HepG2 (cell line): ENCODE results near the gene AHSA1. TPM values are rescaled to one million over a fixed set of nuclear protein-coding genes. Genes with fewer than 3 reads are reported as not detected.

Experiments used
- ATF7-NPFF ChIP-seq: sonication (generic); formaldehyde crosslinking; IDR thresholded peaks from 2 replicates; pipeline ENCODE4 v1.8.1; 2023; ENCODE audit warnings: mild to moderate bottlenecking, low read depth, missing genetic modification reagents, moderate library complexity
- BCL6 ChIP-seq: IDR thresholded peaks from 2 replicates; pipeline ENCODE4 v1.6.1; 2016; ENCODE audit warnings: missing genetic modification reagents, missing compliant biosample characterization
- IRX3 ChIP-seq: sonication (generic); formaldehyde crosslinking; IDR thresholded peaks from 2 replicates; pipeline ENCODE4 v1.8.1; 2023; ENCODE audit warnings: mild to moderate bottlenecking, low read depth, missing genetic modification reagents, borderline replicate concordance
- KDM4B ChIP-seq: sonication (generic); formaldehyde crosslinking; IDR thresholded peaks from 2 replicates; pipeline ENCODE4 v1.4.0; 2020; ENCODE audit warnings: missing genetic modification reagents
- KLF6 ChIP-seq: IDR thresholded peaks from 2 replicates; pipeline ENCODE4 v1.8.0; 2016; ENCODE audit warnings: missing biosample characterization, missing genetic modification reagents
- SMC3 ChIP-seq: IDR thresholded peaks from 2 replicates; pipeline ENCODE4 v1.6.1; 2011; ENCODE audit warnings: low read length, improper control_type of control experiment
- TBL1XR1 ChIP-seq: fragments of 150-350 bp; IDR thresholded peaks from 2 replicates; pipeline ENCODE4 v1.6.1; 2014; ENCODE audit warnings: borderline replicate concordance, low read length; ENCODE audit not compliant: partially characterized antibody
- ZNF431 ChIP-seq: sonication (generic); formaldehyde crosslinking; IDR thresholded peaks from 2 replicates; pipeline ENCODE4 v1.9.0; 2022; ENCODE audit warnings: missing genetic modification reagents, low read depth, mild to moderate bottlenecking, borderline replicate concordance
- ZNF670 ChIP-seq: sonication (generic); formaldehyde crosslinking; IDR thresholded peaks from 2 replicates; pipeline ENCODE4 v1.8.0; 2022; ENCODE audit warnings: mild to moderate bottlenecking, missing genetic modification reagents, borderline replicate concordance
- ZNF83 ChIP-seq: sonication (generic); formaldehyde crosslinking; IDR thresholded peaks from 2 replicates; pipeline ENCODE4 v1.4.0; 2020; ENCODE audit warnings: missing genetic modification reagents, mild to moderate bottlenecking, borderline replicate concordance
- polyA plus RNA-seq, 8 experiments: library from polyadenylated mRNA; depleted of rRNA in 3 of 8; stranded (reverse) in 7 of 8; unstranded in 1 of 8; fragments of >200 nt; fragmentation: Illumina TruSeq in 4 of 8; extraction: Trizol in 4 of 8; gene quantifications; 2 replicates each; pipeline versions ENCODE4 v1.2.1 to v1.2.3, GENCODE V29; 2011 to 2016; ENCODE audit warnings: low read depth in 4 of 8, missing spikeins in 1 of 8, mixed read lengths in 1 of 8; ENCODE audit not compliant: insufficient read depth in 1 of 8
- total RNA-seq, 5 experiments: library from RNA; depleted of rRNA; stranded (reverse); fragments of >200 nt; fragmentation: Illumina TruSeq; extraction: Trizol; gene quantifications; 2 replicates each; pipeline ENCODE4 v1.2.3, GENCODE V29; 2016; ENCODE audit warnings: low read depth in 1 of 5
- TF ChIP-seq, protein P1 (sequence below): sonication (generic); formaldehyde crosslinking; IDR thresholded peaks from 2 replicates; pipeline ENCODE4 v1.5.0; 2020; ENCODE audit warnings: missing genetic modification reagents
- TF ChIP-seq, protein P2 (sequence below): sonication (generic); formaldehyde crosslinking; IDR thresholded peaks from 2 replicates; pipeline ENCODE4 v1.4.0; 2020; ENCODE audit warnings: mild to moderate bottlenecking, missing genetic modification reagents
- TF ChIP-seq, protein P3 (sequence below): sonication (generic); formaldehyde crosslinking; IDR thresholded peaks from 2 replicates; pipeline ENCODE4 v1.4.0; 2020; ENCODE audit warnings: low read depth, missing genetic modification reagents

AHSA1 gene
- total and polyA plus RNA-seq, 2 of the 13 experiments (the other 11 are each of a cell fraction or from before 2014, with no cell fraction given): 113 to 241 TPM

DNA sequence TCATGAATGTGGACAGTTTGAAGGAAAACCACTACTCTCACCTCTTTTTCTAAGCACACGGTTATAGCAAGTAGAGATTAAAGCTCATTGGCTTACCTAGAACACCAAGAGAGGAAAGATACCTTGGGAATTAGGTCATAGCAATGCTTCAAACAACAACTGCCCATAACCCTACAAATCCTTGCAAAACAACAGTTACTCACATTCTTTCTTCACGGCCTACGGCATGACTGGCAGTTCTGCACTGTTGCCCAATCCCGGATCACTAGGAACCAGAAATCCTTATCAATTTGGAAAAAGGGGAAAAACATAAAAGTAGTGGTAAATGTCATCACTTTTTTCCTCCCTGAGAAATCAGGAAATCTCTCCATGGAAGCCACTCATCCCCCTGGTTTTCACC is 50.4 kb downstream of the AHSA1 start (continued):
- TF ChIP-seq TBL1XR1: peak; percentile 25
- 0 out of 2 replicates have a peak, but pooled peaks have one; percentile 37 for TF ChIP-seq BCL6 (CRISPR knock-in tag)
- no peak for TF ChIP-seq IRX3 (CRISPR knock-in tag)
- no peak for TF ChIP-seq KDM4B (CRISPR knock-in tag)
- TF ChIP-seq, protein P1, sequence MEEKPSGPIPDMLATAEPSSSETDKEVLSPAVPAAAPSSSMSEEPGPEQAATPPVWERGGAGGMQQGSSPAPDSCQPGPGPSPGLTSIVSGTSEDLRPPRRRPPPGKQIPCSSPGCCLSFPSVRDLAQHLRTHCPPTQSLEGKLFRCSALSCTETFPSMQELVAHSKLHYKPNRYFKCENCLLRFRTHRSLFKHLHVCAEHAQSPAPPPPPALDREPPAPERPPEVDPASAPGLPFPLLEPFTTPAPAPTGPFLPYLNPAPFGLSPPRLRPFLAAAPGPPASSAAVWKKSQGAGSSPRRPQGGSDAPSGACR: no peak
- TF ChIP-seq ZNF83: no peak
- TF ChIP-seq, protein P2, sequence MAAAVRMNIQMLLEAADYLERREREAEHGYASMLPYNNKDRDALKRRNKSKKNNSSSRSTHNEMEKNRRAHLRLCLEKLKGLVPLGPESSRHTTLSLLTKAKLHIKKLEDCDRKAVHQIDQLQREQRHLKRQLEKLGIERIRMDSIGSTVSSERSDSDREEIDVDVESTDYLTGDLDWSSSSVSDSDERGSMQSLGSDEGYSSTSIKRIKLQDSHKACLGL (CRISPR knock-in tag): no peak
- no peak for TF ChIP-seq ZNF670 (CRISPR knock-in tag)
- TF ChIP-seq ZNF431 (CRISPR knock-in tag): no peak
- TF ChIP-seq KLF6: no peak
- no peak for TF ChIP-seq ATF7-NPFF (CRISPR knock-in tag)
- TF ChIP-seq, protein P3, sequence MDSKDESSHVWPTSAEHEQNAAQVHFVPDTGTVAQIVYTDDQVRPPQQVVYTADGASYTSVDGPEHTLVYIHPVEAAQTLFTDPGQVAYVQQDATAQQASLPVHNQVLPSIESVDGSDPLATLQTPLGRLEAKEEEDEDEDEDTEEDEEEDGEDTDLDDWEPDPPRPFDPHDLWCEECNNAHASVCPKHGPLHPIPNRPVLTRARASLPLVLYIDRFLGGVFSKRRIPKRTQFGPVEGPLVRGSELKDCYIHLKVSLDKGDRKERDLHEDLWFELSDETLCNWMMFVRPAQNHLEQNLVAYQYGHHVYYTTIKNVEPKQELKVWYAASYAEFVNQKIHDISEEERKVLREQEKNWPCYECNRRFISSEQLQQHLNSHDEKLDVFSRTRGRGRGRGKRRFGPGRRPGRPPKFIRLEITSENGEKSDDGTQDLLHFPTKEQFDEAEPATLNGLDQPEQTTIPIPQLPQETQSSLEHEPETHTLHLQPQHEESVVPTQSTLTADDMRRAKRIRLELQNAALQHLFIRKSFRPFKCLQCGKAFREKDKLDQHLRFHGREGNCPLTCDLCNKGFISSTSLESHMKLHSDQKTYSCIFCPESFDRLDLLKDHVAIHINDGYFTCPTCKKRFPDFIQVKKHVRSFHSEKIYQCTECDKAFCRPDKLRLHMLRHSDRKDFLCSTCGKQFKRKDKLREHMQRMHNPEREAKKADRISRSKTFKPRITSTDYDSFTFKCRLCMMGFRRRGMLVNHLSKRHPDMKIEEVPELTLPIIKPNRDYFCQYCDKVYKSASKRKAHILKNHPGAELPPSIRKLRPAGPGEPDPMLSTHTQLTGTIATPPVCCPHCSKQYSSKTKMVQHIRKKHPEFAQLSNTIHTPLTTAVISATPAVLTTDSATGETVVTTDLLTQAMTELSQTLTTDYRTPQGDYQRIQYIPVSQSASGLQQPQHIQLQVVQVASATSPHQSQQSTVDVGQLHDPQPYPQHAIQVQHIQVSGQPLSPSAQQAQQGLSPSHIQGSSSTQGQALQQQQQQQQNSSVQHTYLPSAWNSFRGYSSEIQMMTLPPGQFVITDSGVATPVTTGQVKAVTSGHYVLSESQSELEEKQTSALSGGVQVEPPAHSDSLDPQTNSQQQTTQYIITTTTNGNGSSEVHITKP (CRISPR knock-in tag): no peak
- TF ChIP-seq SMC3: peak; percentile 4; the same call in 1 of the 2 replicates
